LNCaP clone FGC (cell line): ENCODE measurements around the gene TOP2A.

ENCODE experiments used
- DNase-seq: peaks from one replicate; pipeline ENCODE4 v3.0.0-alpha.2; 2011; ENCODE audit warnings: low read depth
- H3K4me3 ChIP-seq: 2 replicates; pipeline ENCODE4 v1.5.1; 2011; ENCODE audit warnings: mild to moderate bottlenecking, low read depth, low read length, control low read depth
- TF ChIP-seq, protein P1 (sequence below): IDR thresholded peaks from 2 replicates; pipeline ENCODE4 v1.5.1; 2012; ENCODE audit warnings: mild to moderate bottlenecking; ENCODE audit not compliant: control insufficient read depth, insufficient read depth; ENCODE audit errors: extremely low read depth

TOP2A gene

DNA sequence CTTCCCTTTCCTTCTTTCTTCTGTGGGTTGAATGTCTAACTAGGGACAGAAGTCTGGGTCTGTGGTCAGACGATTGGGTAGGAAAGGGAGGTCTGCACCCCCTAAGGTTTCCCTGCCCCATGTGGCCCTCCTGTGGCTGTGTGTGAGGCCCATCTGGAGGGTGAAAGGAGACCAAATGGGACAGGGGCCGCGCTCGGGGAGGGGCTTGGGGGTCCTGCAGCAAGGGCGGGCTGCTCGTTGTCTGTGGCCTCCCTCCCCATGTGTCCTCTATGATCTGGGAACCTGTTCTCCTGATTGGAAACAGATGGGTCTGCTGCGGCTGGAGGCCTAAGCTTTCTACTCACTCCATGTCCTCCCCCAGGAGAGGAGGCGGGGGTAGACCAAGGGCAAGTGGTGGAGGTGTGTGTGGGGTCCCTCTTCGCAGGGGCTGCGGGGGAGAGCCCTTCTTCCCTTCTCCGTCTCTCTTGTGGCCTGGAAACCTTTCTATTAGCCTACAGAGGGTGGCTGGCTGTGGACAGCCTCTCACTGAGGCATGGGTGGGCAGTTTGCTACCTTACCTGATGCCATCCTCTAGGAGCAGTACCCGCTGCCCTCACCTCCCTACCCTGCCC, 44.1 kb upstream of the TOP2A start:
- TF ChIP-seq, protein P1, sequence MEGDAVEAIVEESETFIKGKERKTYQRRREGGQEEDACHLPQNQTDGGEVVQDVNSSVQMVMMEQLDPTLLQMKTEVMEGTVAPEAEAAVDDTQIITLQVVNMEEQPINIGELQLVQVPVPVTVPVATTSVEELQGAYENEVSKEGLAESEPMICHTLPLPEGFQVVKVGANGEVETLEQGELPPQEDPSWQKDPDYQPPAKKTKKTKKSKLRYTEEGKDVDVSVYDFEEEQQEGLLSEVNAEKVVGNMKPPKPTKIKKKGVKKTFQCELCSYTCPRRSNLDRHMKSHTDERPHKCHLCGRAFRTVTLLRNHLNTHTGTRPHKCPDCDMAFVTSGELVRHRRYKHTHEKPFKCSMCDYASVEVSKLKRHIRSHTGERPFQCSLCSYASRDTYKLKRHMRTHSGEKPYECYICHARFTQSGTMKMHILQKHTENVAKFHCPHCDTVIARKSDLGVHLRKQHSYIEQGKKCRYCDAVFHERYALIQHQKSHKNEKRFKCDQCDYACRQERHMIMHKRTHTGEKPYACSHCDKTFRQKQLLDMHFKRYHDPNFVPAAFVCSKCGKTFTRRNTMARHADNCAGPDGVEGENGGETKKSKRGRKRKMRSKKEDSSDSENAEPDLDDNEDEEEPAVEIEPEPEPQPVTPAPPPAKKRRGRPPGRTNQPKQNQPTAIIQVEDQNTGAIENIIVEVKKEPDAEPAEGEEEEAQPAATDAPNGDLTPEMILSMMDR, result no peak
- no peak overlapping the region for H3K4me3 ChIP-seq
- no peak for DNase-seq

DNA sequence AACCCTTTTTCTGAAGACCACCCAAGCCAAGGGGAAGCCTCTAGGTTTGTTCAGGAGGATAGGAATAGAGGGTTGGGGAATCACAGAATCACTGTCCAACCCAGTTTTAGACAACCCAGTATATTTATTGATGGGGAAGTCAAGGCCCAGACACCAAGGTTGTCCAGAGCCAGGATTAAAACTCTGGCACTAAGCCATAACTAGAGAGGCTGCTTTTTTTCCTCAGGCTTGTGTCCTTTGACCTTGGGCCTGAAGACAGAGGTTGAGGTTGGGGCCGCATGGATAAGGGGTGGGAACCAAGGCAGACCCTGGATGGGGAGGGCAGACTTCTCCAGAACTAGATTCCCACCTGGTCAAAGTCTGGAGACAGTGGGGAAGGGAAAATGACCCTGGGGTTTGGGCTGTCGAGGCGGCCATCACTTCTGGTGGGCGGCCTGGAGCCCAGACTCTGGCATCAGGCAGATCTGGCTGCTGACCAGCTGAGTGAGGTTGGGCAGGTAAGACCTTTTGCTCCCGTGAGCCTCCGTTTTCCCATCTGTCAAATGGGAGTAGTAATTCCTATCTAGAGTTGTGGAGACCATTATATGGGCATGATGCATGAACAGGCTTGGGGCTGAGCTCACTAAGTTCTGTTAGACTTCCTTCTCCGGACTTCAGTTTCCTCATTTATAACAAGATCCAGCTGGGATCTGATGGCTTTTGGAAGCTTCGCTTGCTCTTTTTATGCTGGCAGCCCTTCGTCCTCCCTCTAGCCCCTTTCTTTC, 43.5 kb upstream of the TOP2A start:
- TF ChIP-seq, protein P1, result no peak
- H3K4me3 ChIP-seq, result no peak overlapping the region
- DNase-seq, result no peak

GRCh38 chr17:40460604-40460967, 42.9 kb upstream of the TOP2A start:
- no peak for DNase-seq
- TF ChIP-seq, protein P1, result no peak
- H3K4me3 ChIP-seq, result no peak overlapping the region

DNA sequence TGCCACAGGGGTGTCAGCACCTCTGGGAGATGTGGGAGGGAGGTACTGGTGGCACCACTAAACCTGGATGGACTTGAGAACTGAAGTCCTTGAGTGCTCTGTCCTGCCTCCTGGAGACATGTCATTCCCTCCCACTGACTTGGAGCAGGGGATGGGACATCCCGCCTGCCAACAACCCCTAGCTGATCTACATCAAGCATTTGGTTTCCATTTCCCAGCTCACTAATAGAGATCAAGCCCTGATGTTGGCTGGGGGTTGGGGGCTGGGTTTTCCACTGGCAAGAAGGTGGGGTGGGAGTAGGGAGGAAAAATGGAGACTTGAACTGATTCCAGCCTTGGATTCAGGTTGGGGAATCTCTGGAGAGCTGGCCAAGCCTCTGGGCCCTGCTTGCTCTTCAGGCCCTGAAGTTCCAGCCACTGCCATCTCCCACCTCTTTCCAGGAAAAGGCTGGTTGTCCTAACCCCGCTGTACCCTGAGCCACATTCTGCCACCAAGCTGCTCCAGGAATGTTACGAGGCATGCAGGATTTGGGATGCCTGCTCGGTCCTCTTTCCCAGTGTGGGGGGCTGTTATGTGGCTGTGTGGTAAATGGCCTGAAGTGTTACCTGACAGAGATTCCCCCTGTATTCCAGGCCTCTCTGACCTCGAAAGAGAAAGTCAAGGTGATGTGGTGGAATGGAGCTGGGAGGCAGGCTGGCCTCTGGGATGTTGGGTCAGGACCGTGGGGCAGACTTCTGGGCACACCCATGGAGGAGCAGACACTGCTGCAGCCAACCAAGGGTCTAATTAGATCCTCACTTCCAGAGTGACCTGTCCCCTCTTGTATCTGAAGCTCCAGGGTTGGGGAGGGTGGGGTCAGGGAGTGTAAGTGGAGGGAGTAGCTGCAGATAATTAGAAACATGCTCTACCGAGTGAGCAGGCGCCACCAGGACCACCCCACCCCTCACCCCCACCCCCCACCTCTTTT, 42.2 kb upstream of the TOP2A start:
- DNase-seq, result no peak
- TF ChIP-seq, protein P1, result no peak
- no peak overlapping the region for H3K4me3 ChIP-seq

GRCh38 chr17:40458851-40459482, 41.3 kb upstream of the TOP2A start:
- no peak overlapping the region for H3K4me3 ChIP-seq
- DNase-seq, result no peak
- TF ChIP-seq, protein P1, result no peak

GRCh38 chr17:40457964-40458791, 40.5 kb upstream of the TOP2A start:
- DNase-seq, result no peak
- TF ChIP-seq, protein P1, result no peak

More at GRCh38 chr17:40457964-40458791, 40.5 kb upstream of the TOP2A start:
- H3K4me3 ChIP-seq, result no peak overlapping the region
